RPMI7951 (cell line): ENCODE results near the gene MRTFA. TPM values are rescaled to one million over a fixed set of nuclear protein-coding genes. Genes with fewer than 3 reads are reported as not detected.
A peak's percentile ranks its signal among the peaks of the same experiment; 100 is the strongest.

ENCODE experiments used
- DNase-seq: peaks from one replicate; pipeline ENCODE4 v3.0.0-alpha.2; 2012; ENCODE audit warnings: low read depth
- total RNA-seq: library from RNA; depleted of rRNA; stranded (reverse); fragments of >200 nt; shearing (Covaris generic); gene quantifications from 2 replicates; pipeline ENCODE4 v1.2.3, GENCODE V29; 2014

MRTFA gene
- total RNA-seq, 1 experiment from 2014 or later, result 14.9 TPM

DNA sequence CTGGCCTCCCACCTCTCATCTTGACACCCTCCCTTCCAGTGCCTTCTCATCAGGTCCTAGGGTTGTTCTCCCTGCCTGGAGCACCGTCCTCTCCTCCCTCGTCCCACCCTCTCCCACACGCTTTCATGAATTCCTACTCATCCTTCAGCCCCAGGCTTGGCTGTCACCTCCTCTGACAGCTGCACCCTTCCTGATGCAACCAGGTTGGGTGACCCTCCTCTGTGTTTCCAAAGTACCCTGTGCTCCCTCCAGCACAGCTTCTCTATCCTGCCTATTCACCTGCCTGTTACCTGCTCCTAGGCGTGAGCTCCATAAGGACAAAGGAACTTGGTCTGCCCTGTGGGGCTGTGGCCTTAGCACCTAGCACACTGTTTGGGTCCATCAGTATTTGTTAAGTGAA, 207.7 kb downstream of the MRTFA start:
- no peak for DNase-seq

- no peak for DNase-seq
Observed at GRCh38 chr22:40426594-40427333, 209.8 kb downstream of the MRTFA start.

GRCh38 chr22:40425082-40425481, 211.4 kb downstream of the MRTFA start:
- no peak for DNase-seq

GRCh38 chr22:40423882-40424640, 212.5 kb downstream of the MRTFA start:
- DNase-seq, result no peak

- no peak for DNase-seq
Observed at GRCh38 chr22:40423310-40423688, 213.2 kb downstream of the MRTFA start.

DNA sequence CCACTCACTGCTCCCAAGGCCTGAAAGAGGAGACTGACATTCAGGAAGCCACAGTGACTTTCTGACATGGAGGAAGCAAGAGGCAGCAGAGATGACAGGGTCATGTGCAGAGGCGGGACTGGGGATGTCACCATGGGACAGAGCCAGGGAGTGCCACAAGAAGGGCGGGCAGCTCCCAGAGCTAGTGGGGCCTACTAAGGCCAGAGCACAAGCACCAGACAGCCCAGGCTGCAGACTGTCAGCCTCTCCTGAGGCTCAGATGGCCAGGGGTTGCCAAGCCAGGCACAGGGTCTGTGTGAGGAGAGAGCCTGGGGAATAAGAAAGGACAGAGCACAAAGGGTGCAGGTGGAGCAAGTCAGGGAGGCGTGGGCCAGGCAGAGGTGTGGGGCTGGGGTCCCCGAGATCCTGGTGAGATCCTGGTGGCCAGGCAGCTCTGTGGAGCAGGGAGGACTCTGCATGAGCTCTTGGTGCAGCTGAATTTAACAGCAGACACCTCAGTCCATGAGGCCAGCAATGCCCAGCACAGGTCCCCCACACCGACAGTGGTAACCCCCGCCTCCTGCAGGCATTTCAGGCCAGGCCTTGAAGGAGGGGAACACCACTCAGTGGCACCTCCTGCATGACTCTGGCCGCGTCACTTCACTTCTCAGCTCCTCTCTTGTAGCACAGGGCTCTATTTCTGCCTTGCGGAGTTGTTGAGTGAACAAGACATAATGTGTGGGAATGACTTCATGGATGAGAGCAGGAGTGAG, 213.8 kb downstream of the MRTFA start:
- DNase-seq, result no peak

- DNase-seq, result no peak
Observed at GRCh38 chr22:40421941-40422340, 214.6 kb downstream of the MRTFA start.

GRCh38 chr22:40421082-40421350, 215.5 kb downstream of the MRTFA start:
- DNase-seq, result no peak

DNA sequence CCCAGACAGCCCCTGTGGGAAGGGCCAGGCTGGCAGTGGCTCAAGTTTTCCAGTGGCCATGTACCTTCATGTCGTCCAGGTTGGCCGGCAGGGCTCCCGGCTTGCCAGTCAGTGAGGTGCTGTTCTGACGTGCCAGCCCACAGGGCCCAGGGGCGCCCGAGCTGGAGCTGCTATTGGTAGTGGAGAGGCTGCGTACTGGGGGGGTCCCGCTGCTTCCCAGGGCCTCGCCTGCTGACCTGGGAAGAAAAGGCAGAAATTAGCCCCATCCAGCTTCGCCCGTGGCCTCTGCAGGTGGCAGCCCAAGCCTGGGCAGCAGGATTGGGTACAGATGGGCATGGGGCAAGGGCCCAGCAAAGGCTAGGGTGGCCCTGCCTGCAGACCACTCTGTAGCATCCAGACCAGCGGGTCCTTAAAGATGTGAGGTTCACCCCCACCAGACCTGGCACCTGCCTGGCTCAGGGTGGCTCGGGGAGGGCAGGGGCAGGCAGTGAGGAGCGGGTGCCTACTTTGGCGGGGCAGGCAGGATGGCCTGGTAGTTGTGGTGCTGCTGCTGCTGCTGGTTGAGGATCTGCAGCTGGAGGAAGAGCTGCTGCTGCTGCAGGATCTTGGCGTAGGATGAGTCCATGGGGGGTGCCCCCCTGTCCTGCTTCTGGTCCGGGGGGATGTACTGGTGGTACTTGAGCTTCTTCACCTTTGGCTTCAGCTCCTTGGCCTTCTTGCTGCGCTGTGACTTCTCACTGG, 216.0 kb downstream of the MRTFA start:
- no peak for DNase-seq

DNA sequence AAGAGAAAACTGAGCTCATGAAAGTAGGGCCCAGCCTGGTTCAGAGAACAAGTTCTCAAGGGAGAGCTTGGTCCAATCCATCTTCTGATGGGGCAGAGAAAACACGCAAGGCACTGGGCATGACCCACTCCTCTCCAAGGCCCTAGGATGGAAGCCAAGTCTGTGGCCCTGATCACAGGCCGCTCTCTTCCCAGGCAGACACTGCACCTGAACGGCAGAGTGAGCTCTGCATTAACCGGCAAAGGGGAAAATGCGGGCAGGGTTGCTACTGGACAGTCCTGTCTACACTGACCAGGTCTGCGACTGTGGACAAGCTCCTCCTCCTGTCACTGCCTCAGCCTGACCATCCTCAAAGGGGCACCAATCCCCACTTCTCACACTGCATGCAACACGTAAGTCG, 216.8 kb downstream of the MRTFA start:
- DNase-seq, result no peak

GRCh38 chr22:40418366-40419201, 217.9 kb downstream of the MRTFA start:
- DNase-seq, result no peak

- no peak for DNase-seq
Observed at GRCh38 chr22:40417881-40418280, 218.6 kb downstream of the MRTFA start.

GRCh38 chr22:40417041-40417440, 219.5 kb downstream of the MRTFA start:
- no peak for DNase-seq

DNA sequence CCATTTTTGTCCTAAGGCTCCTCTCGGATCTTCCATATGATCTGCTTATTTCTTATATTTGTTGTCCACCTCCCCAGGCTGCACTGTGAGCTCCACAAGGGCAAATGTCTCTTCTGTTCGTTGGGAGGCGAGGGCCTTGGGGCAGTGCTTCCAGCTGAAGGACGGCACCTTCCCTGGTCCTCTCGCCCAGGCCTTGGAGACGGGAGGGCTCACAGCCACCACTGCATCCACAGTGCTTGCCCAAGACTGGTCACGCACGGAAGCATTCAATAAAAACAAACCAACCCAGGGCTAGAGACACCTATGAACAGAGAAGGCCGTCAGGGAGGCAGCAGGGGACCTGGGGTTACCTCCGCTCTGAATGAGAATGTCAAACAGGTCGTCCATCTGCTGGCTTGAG, 219.9 kb downstream of the MRTFA start:
- no peak for DNase-seq

- DNase-seq, result no peak
Observed at GRCh38 chr22:40416267-40416570, 220.3 kb downstream of the MRTFA start.

GRCh38 chr22:40415531-40416266, 220.8 kb downstream of the MRTFA start:
- no peak for DNase-seq

- no peak for DNase-seq
Observed at GRCh38 chr22:40414838-40415505, 221.5 kb downstream of the MRTFA start.

DNA sequence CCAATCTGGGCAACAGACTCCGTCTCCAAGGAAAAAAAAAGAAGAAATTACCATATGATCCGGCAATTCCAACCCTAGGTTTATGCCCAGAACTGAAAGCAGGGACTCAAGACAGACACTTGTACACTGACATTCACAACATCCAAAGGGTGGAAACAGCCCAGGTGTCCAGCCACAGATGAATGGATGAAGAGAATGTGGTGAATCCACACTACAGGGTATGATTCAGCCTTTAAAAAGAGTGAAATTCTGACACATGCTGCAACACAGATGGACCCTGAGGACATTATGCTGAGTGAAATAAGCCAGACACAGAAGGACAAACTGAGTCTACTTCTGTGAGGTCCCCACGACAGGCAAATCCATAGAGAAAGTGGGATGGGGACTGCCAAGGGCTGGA, 222.2 kb downstream of the MRTFA start:
- peak; percentile 36 for DNase-seq

DNA sequence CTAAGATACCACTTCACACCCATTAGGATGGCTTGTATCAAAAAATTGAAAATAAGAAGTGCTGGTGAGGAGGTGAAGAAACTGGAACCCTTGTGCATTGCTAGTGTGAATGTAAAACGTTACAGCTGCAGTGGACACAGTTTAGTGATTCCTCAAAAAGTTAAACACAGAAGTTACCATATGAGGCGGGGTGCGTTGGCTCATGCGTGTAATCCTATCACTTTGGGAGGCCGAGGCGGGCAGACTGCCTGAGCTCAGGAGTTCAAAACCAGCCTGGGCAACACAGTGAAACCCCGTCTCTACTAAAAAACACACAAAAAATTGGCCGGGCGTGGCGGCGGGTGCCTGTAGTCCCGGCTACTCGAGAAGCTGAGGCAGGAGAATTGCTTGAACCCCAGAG, 222.6 kb downstream of the MRTFA start:
- DNase-seq, result no peak

- no peak for DNase-seq
Observed at GRCh38 chr22:40412441-40412840, 224.1 kb downstream of the MRTFA start.
